ENCODE measurements around the gene UBXN4. TPM values are rescaled to one million over a fixed set of nuclear protein-coding genes. Genes with fewer than 3 reads are reported as not detected.

The UBXN4 gene
- total and polyA plus RNA-seq, 10 donors = 36.6 to 101 (median 89.1) TPM

- intact Hi-C loops (cut with DNase I; ENCODE audit: low total_unique reads) = no loop called here
- Histone ChIP-seq H3K36me3 (peaks cover 10 to 100% (median 92%) of the 10 kb centered on the region in 6 donors), H3K27me3 (replicated peaks in 1 of 7) (no peaks in the 10 kb centered on the region), H3K27ac (no peak overlapping the region), H3K9me3 (peaks cover 0 to 12% (median 9%) of the 10 kb centered on the region in 8 donors), H3K4me3 (no peak overlapping the region), H3K4me1 (no peaks in the 10 kb centered on the region)
- DNase-seq = no peak
- TF ChIP-seq POLR2AphosphoS5 (IDR thresholded peaks at IDR 0.05) = no peak
- no peak for TF ChIP-seq POLR2A (IDR thresholded peaks at IDR 0.05)
- no peak for TF ChIP-seq CTCF (IDR thresholded peaks at IDR 0.05 in 8 of 11, conservative IDR thresholded peaks at IDR 0.05 in 3 of 11)
Measured at GRCh38 chr2:135762022-135762421, 20.4 kb downstream of the UBXN4 start.

- H3K27me3 ChIP-seq (replicated peaks in 1 of 7) = no peaks in the 10 kb centered on the region
- H3K4me1 ChIP-seq = no peaks in the 10 kb centered on the region
- peaks cover 5 to 100% (median 91%) of the 10 kb centered on the region in 6 donors for H3K36me3 ChIP-seq
- intact Hi-C loops (cut with DNase I; ENCODE audit: low total_unique reads) = no loop called here
- no peak for DNase-seq
- H3K27ac ChIP-seq = no peak overlapping the region
- peaks cover 0 to 6% (median 4%) of the 10 kb centered on the region in 8 donors for H3K9me3 ChIP-seq
- TF ChIP-seq POLR2AphosphoS5 (IDR thresholded peaks at IDR 0.05) = no peak
- TF ChIP-seq CTCF (IDR thresholded peaks at IDR 0.05 in 8 of 11, conservative IDR thresholded peaks at IDR 0.05 in 3 of 11) = no peak
- no peak for TF ChIP-seq POLR2A (IDR thresholded peaks at IDR 0.05)
- WGBS, 5 donors = 87 to 92% (median 89%) methylated on average over 1 of the region's 1 CpG
- H3K4me3 ChIP-seq = no peak overlapping the region
Measured at GRCh38 chr2:135762530-135762929, 20.9 kb downstream of the UBXN4 start.

- H3K4me3 ChIP-seq = no peak overlapping the region
- TF ChIP-seq POLR2AphosphoS5 (IDR thresholded peaks at IDR 0.05) (no peak), CTCF (IDR thresholded peaks at IDR 0.05 in 8 of 11, conservative IDR thresholded peaks at IDR 0.05 in 3 of 11) (no peak), POLR2A (IDR thresholded peaks at IDR 0.05) (no peak)
- intact Hi-C loops (cut with DNase I; ENCODE audit: low total_unique reads) = no loop called here
- no peak for DNase-seq
- H3K27ac ChIP-seq = no peak overlapping the region
- no peaks in the 10 kb centered on the region for H3K4me1 ChIP-seq
- 96 to 97% (median 97%) methylated on average over 8 of the region's 8 CpGs for WGBS, 5 donors
- peaks cover 2 to 100% (median 95%) of the 10 kb centered on the region in 6 donors for H3K36me3 ChIP-seq
- no peaks in the 10 kb centered on the region for H3K27me3 ChIP-seq (replicated peaks in 1 of 7)
- H3K9me3 ChIP-seq = no peaks in the 10 kb centered on the region
Measured at GRCh38 chr2:135768863-135769262, 27.2 kb downstream of the UBXN4 start.

- Histone ChIP-seq H3K4me1 (no peaks in the 10 kb centered on the region), H3K4me3 (no peak overlapping the region), H3K27ac (no peak overlapping the region), H3K27me3 (replicated peaks in 1 of 7) (no peaks in the 10 kb centered on the region), H3K9me3 (no peaks in the 10 kb centered on the region), H3K36me3 (peaks cover 2 to 100% (median 94%) of the 10 kb centered on the region in 6 donors)
- TF ChIP-seq CTCF (IDR thresholded peaks at IDR 0.05 in 8 of 11, conservative IDR thresholded peaks at IDR 0.05 in 3 of 11) (no peak), POLR2A (IDR thresholded peaks at IDR 0.05) (no peak), POLR2AphosphoS5 (IDR thresholded peaks at IDR 0.05) (no peak)
- intact Hi-C loops (cut with DNase I; ENCODE audit: low total_unique reads) = no loop called here
- no peak for DNase-seq
- 85 to 96% (median 92%) methylated on average over 2 of the region's 2 CpGs for WGBS, 5 donors
Measured at GRCh38 chr2:135773319-135773718, 31.7 kb downstream of the UBXN4 start.

Data from spleen (tissue), 11 donors.